H1 (cell line): Measurements from ENCODE around the gene TUT4. TPM values are rescaled to one million over a fixed set of nuclear protein-coding genes. Genes with fewer than 3 reads are reported as not detected.

Source experiments
- ATF2 ChIP-seq: IDR thresholded peaks from 2 replicates; pipeline ENCODE4 v1.6.1; 2012; ENCODE audit warnings: low read length, inconsistent platforms
- BCL11A ChIP-seq, 2 experiments: IDR thresholded peaks; one replicate each; pipeline ENCODE4 v1.6.1; 2011; ENCODE audit warnings: low read depth in 2 of 2, low read length in 2 of 2, mild to moderate bottlenecking in 2 of 2
- CHD1 ChIP-seq: IDR thresholded peaks from 2 replicates; pipeline ENCODE4 v1.6.1; 2012; ENCODE audit warnings: low read depth, low read length, improper control_type of control experiment
- CHD2 ChIP-seq: IDR thresholded peaks from 2 replicates; pipeline ENCODE4 v1.6.1; 2012; ENCODE audit warnings: low read length, improper control_type of control experiment
- CTBP2 ChIP-seq: IDR thresholded peaks from 2 replicates; pipeline ENCODE4 v1.7.0; 2011; ENCODE audit warnings: borderline replicate concordance, mild to moderate bottlenecking, moderate library complexity, mixed read lengths, low read length; ENCODE audit not compliant: insufficient read depth, insufficient read length
- FOSL1 ChIP-seq: IDR thresholded peaks from 2 replicates; pipeline ENCODE4 v1.6.1; 2011; ENCODE audit warnings: mild to moderate bottlenecking, low read depth, low read length, moderate library complexity; ENCODE audit not compliant: insufficient read depth
- GTF2F1 ChIP-seq: IDR thresholded peaks from 2 replicates; pipeline ENCODE4 v1.6.1; 2012; ENCODE audit warnings: low read depth, low read length, improper control_type of control experiment, borderline replicate concordance
- HDAC2 ChIP-seq, 2 experiments: fragments of 300-600 bp in 1 of 2; sonication (generic) in 1 of 2; IDR thresholded peaks; 2 replicates each; pipeline ENCODE4 v1.6.1; 2011 to 2012; ENCODE audit warnings: low read depth in 2 of 2, low read length in 2 of 2, mild to moderate bottlenecking in 2 of 2, moderate library complexity in 2 of 2, borderline replicate concordance in 1 of 2, inconsistent platforms in 1 of 2
- JUN ChIP-seq: IDR thresholded peaks from 2 replicates; pipeline ENCODE4 v1.6.1; 2011; ENCODE audit warnings: low read depth, mild to moderate bottlenecking, improper control_type of control experiment, low read length
- NANOG ChIP-seq: IDR thresholded peaks from 2 replicates; pipeline ENCODE4 v1.6.1; 2011; ENCODE audit warnings: low read length, low read depth, mild to moderate bottlenecking, inconsistent platforms; ENCODE audit not compliant: insufficient read depth, poor library complexity, severe bottlenecking
- RBBP5 ChIP-seq: IDR thresholded peaks from 2 replicates; pipeline ENCODE4 v1.7.1; 2012; ENCODE audit warnings: low read depth, mild to moderate bottlenecking, inconsistent platforms, low read length, moderate library complexity, borderline replicate concordance
- RFX5 ChIP-seq: IDR thresholded peaks from 2 replicates; pipeline ENCODE4 v1.6.1; 2011; ENCODE audit warnings: low read depth, low read length, improper control_type of control experiment, borderline replicate concordance
- SIX5 ChIP-seq: IDR thresholded peaks from 2 replicates; pipeline ENCODE4 v1.6.1; 2011; ENCODE audit warnings: mild to moderate bottlenecking, low read depth, low read length
- SP4 ChIP-seq: IDR thresholded peaks from 2 replicates; pipeline ENCODE4 v1.6.1; 2012; ENCODE audit warnings: low read length, inconsistent platforms
- TAF7 ChIP-seq: optimal IDR thresholded peaks from 2 replicates; pipeline ENCODE3; 2011; ENCODE audit warnings: low read depth, mild to moderate bottlenecking, inconsistent platforms, low read length, moderate library complexity, borderline replicate concordance
- YY1 ChIP-seq: IDR thresholded peaks from 2 replicates; pipeline ENCODE4 v1.6.1; 2011; ENCODE audit warnings: low read depth, mild to moderate bottlenecking, low read length
- ZNF274 ChIP-seq: IDR thresholded peaks from 2 replicates; pipeline ENCODE4 v1.7.0; 2012; ENCODE audit warnings: low read length, borderline replicate concordance; ENCODE audit errors: extremely low read depth
- polyA plus RNA-seq, 7 experiments: library from polyadenylated mRNA; depleted of rRNA in 3 of 7; stranded (reverse) in 5 of 7; unstranded in 2 of 7; fragments of >200 nt in 5 of 7; fragments of 200-250 nt in 2 of 7; gene quantifications; 1 replicate in 5 of 7; 2 replicates in 1 of 7; 4 replicates in 1 of 7; pipeline versions ENCODE4 v1.2.1 to v1.2.3, GENCODE V29; 2011 to 2013; ENCODE audit warnings: missing spikeins in 2 of 7, mixed read lengths in 2 of 7
- total RNA-seq: library from RNA; stranded (reverse); fragmentation: NEBNext Ultra II Directional; extraction: Animal tissue kit (Norgen Biotek cat#: 25700); gene quantifications from 2 replicates; pipeline ENCODE4 v1.2.1, GENCODE V29; 2021

TUT4 gene
- total and polyA plus RNA-seq, 2 of the 8 experiments (the other 6 are each of a cell fraction or from before 2014, with no cell fraction given), result 54.5 to 63.3 TPM

GRCh38 chr1:52553362-52554266 is 722 bp upstream of the TUT4 start (continued):
- peak; percentile 40; the same call in 1 of the 2 replicates for TF ChIP-seq FOSL1
- TF ChIP-seq YY1, result no peak; the same call in 1 of the 2 replicates
- TF ChIP-seq NANOG, result no peak
- TF ChIP-seq JUN, result no peak
- TF ChIP-seq RBBP5, result peak; percentile 63; the same call in 1 of the 2 replicates
- TF ChIP-seq HDAC2 (IDR thresholded peaks at IDR 0.05; ENCODE audit: borderline replicate concordance in 1 of 2, low read depth in 2 of 2, low read length in 2 of 2), result no peak
- no peak for TF ChIP-seq TAF7
- TF ChIP-seq CTBP2, result no peak
- TF ChIP-seq RFX5, result no peak
- no peak for TF ChIP-seq ZNF274
- no peak for TF ChIP-seq SIX5
- no peak for TF ChIP-seq ATF2
- no peak for TF ChIP-seq GTF2F1
- TF ChIP-seq CHD2, result 0 out of 2 replicates have a peak, but pooled peaks have one; percentile 48
- no peak for TF ChIP-seq SP4
- no peak for TF ChIP-seq BCL11A (IDR thresholded peaks at IDR 0.05; ENCODE audit: low read depth in 2 of 2, low read length in 2 of 2)
- no peak for TF ChIP-seq CHD1
